ENCODE measurements around the gene NCCRP1.

Gene NCCRP1

DNA sequence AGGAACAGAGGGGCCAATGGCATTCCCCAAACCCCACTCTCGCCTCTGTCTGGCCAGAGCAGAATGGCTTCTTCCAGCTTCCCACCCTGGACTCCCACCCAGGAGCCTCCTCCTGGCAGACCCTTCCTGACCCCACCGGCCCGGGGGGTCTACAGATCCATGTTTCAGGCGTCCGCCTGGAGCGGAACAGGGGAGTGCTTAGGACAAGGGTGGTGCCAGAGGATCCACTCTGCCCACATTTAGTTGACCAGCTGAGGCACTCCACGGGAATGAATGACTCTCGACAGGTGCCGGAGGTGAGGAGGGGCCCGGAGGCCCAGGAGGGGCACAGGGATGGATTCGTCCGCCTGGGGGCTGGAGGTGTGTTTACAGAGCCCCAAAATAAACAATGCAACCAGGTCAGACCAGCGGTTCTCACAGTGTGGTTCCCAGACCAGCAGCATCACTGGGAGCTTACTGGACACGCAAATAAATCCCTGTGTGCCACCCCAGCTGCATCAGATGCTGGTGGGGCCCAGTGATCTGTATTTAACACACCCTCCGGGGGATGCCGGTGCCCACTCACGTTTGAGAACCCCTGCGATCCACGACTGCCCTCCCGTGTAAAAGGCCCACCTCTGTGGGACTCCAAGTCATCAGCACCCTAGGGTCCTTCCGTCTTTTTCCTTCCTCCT is 15.1 kb upstream of the NCCRP1 start:
- DNase-seq: no peak

DNA sequence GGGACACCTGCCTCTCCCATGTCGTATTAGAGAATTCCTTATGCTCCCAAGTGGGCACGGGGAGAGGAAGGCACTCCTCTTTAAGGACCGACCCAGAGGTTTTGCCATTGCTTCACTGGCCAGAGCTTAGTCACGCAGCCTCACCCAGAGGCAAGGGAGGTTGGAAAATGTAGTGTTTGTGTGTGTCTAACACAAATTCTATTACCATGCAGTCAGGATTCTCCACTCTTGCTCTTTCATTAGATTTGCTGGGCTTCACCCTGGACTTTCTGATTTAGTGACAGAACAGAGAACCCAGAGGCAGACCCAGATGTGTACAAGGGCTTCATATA is 14.6 kb upstream of the NCCRP1 start:
- DNase-seq: no peak

GRCh38 chr19:39183104-39183503 is 13.7 kb upstream of the NCCRP1 start:
- DNase-seq: no peak

GRCh38 chr19:39186391-39186790 is 10.4 kb upstream of the NCCRP1 start:
- no peak for DNase-seq

DNA sequence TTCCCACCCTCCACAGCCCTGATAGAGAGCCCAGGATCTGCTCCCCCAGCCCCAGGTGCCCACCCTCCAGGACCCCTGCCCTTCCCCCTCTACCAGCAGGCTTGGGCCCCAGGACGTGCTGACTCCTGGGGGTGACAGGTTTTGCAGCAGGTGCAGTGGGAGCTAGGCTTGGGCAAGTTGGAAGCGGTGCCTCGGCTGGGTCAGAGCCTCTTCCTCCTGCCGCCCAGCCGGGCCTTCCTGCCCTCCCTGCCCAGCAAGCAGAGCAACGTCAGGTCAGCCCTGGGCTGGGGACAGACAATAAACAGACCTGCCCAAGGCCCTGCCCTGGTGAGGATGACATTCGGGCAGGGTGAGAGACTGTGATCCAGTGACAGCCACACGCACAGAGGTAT is 9.2 kb upstream of the NCCRP1 start:
- DNase-seq: no peak

DNA sequence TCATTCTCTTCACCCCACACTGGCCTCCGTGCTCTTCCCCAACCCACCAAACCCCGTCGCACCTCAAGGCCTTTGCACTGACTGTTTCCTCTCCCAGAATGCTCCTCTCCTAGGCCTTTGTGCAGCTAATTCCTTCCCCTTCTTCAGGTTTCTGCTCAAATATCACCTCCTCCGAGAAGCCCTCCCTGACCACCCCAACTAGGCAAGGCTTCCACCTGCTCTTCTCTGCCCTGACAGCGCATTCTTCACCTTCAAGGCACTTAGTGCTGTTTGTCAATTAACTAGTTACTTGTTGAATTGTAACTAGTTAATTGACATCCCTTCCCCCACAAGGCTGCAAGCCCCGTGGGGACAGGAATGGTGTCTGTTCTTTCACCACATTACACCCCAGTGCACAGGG is 7.8 kb upstream of the NCCRP1 start:
- no peak for DNase-seq

GRCh38 chr19:39190768-39191167 is 6.0 kb upstream of the NCCRP1 start:
- no peak for DNase-seq

GRCh38 chr19:39192846-39193245 is 3.9 kb upstream of the NCCRP1 start:
- no peak for DNase-seq

DNA sequence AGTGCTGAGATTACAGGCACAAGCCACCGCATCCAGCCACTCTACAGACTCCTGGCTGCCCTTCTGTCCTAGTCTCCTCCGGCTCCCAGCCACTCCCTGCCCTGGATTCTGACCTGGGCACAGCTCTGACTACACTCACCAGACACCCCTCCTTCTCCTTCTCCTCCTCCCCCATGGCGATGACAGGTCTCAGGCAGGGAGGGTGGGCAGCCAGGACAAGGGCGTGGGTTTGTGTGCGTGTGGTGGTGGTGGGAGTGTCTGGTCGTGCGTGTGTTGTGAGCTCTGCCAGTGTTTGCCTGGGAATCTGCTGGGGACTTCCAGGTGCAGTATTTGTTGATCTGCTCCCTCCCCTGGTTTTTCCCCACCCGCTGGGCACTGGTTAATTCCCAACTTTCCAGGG is 3.0 kb upstream of the NCCRP1 start:
- DNase-seq: no peak

DNA sequence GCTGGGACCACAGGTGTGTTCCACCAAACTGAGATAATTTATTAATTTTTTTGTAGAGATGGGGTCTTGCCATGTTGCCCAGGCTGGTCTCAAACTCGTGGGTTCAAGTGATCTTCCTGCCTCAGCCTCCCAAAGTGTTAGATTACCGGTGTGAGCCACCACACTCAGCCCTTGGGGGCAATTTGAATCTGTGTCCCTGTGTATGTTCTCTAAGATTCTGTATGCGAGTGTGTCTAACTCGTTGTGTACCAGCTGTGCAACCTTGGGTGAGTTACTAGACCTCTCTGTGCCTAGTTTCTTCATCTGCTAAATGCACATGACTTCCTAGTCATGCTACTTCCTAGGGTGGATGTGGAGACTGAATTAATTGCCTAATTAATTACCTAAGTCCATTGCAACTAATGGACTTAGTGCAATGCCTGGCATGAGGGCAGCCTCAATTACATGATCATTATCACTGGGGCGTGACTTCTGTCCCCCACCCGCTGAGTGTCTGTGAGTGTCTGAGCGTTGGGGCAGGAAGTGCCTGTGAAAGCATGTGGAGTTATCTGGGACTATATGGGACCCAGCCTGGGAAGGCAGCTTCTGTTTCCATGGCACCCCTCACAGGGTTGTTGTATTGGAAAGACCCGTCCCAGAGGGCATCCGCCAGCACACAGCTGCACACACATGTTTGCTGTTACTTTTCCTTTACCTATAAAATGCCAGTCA is 1.8 kb upstream of the NCCRP1 start:
- no peak for DNase-seq

DNA sequence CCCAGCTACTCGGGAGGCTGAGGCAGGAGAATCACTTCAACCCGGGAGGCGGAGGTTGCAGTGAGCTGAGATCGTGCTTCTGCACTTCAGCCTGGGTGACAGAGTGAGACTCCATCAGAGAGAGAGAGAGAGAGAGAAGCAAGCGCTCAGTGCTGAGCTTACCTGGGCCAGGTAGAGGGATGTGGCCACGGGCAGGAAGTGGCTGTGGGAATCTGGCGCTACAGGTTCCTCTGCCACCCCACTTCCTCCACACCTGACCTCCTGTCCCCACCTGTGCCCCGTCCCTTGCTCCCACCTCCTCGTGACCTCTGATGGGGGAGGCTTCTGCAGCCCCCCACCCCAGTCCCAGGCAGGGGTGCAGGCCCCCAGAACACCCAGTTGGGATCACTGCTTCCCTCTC is 1.0 kb upstream of the NCCRP1 start:
- no peak for DNase-seq

DNA sequence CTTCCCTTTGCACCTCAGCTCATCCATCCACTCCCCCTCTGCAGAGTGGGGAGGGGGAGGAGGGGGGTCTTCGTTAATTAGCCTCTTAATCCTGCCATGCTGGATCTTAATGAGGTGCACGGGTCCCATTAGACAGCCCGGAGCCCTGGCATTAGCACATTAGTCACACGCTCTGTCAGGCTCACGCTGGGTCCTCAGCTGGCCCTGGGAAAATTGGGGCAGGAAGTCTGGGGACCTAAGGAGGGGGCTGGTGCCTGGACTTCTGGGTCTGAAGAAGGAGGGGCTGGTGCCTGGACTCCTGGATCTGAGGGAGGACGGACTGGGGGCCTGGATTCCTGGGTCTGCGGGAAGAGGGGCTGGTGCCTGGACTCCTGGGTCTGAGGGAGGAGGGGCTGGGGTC is 444 bp upstream of the NCCRP1 start:
- DNase-seq: no peak

DNA sequence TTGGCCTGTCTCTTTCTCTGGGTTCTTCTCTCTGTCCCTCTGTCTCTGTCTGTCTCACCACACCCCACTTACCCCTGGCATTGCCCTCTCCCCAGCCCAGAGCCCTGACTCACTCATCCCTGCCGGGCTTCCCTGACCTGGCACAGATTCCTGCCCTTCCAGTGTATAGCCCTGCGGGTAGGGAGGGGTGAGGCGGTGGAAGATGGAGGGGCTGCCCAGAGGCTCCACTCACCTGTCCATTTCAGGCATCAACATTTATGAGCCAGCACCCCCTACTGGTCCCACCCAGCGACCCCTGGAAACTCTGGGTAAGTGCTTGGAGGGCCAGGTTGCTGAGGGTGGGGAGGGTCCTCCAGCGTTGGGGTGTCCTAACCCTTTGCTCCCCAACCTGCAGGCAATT is 1.0 kb downstream of the NCCRP1 start:
- DNase-seq: no peak

GRCh38 chr19:39199025-39199424 is 2.3 kb downstream of the NCCRP1 start:
- DNase-seq: no peak

DNA sequence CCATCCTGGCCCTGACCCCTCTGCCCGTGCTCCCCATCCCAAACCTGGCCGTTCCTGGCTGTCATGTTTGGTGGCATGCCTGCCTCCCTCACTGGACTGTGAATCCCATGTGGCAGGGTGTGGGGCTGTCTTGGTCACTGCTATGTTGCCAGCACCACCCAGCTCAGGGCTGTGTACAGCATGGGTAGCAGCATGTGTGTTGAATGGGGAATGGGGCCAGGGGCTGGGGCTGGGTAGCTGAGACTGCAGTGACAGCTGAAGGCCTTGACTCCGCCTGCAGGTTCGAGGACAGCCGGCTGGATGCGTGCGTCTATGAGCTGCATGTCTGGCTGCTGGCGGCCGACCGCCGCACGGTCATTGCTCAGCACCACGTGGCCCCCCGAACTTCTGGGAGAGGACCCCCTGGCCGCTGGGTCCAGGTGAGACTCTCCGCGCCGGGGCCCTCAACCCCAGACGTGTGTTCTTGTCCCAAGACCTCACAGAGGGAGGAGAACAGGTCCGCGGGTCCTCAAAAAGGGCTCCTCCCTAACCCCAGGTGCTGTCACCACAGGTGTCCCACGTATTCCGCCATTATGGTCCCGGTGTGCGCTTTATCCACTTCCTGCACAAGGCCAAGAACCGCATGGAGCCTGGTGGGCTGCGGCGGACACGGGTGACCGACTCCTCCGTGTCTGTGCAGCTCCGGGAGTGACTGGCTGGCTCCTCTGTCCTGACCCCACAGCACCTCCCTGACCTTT is 3.5 kb downstream of the NCCRP1 start:
- no peak for DNase-seq

DNA sequence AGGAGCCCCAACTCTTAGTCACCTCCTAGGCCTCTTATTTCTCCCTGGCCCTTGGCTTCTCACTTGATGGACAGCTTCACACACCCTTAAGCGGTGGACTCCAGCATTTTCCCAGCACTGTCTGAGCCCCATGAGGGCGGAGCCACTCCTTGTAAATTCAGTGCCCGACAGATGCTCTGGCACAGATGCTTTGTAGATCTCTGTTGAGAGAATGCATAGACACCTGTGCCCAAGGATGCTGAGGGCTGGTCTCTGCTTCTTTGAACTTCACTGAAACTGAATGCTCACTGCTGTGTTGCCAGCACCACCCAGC is 4.0 kb downstream of the NCCRP1 start:
- DNase-seq: no peak

- DNase-seq: no peak
Observed at GRCh38 chr19:39202998-39203355, 6.2 kb downstream of the NCCRP1 start.

GRCh38 chr19:39203372-39204341 is 6.9 kb downstream of the NCCRP1 start, which contains the start of gene SYCN:
SYCN (minus strand) TSS chr19:39204263; CDS start chr19:39204254, 9 bp downstream.
- no peak for DNase-seq

GRCh38 chr19:39205449-39205764 is 8.6 kb downstream of the NCCRP1 start:
- DNase-seq: no peak

DNA sequence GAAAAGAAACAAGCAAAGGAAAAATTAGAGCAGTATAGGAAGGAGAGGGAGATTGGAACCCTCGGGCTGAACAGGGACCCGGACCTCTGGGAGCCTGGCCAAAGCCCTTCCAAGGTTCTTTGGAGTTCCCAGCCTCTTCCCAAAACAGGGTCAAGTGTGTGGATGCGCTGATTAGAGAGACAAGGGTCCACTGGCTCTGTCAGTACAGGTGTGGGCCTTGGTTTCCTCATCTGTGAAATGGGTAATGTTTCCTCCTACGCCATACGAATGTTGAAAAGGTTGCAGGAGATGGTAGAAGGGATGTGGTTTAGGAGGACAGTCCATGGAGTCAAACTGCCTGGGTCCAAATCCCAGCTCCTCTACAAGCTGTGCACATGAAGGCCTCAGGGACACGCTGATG is 9.4 kb downstream of the NCCRP1 start:
- DNase-seq: no peak

- DNase-seq: no peak
Observed at GRCh38 chr19:39207293-39207836, 10.6 kb downstream of the NCCRP1 start.

GRCh38 chr19:39208175-39208795 is 11.5 kb downstream of the NCCRP1 start:
- DNase-seq: no peak

DNA sequence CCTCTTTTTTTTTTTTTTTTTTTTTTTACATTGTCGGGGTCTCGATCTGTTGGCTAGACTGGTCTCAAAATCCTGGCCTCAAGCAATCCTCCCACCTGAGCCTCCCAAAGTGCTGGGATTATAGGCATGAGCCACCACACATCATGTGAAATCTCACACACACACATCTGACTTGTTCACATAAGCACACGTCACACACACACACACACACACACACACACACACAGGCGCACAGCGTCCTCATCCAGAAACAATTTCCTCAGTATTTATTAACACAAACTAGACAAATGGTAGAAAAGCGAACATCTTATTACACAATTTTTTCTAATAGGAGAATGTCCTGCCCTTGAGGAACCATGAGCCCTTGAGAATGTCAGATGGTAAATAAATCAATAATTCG is 12.4 kb downstream of the NCCRP1 start:
- no peak for DNase-seq

All from stimulated activated CD4-positive, alpha-beta T cell treated with anti-CD3 and anti-CD28 coated beads, Interleukin-2, amount 100 ng/mL, for 48 hours (primary cell).